ENCODE data around the gene TPRN. TPM values are rescaled to one million over a fixed set of nuclear protein-coding genes. Genes with fewer than 3 reads are reported as not detected.
A peak's percentile ranks its signal among the peaks of the same experiment; 100 is the strongest.

The TPRN gene
- total RNA-seq, 1 donor from 2014 or later, result 3.4 TPM

- Histone ChIP-seq H3K27ac (no peak overlapping the region), H3K4me1 (peaks cover 14% of the 10 kb centered on the region), H3K9me3 (ENCODE audit: low read depth) (no peaks in the 10 kb centered on the region), H3K36me3 (no peaks in the 10 kb centered on the region), H3F3A (ENCODE audit: low read depth) (peaks cover 17% of the 10 kb centered on the region), H3K4me2 (peak overlapping the region; percentile 93), H2AFZ (replicated peaks) (peak overlapping the region; percentile 98), H3K9ac (no peak overlapping the region), H3K4me3 (peak overlapping the region; percentile 52), H4K20me1 (ENCODE audit: low read depth) (peaks cover 54% of the 10 kb centered on the region), H3K79me2 (ENCODE audit: low read depth) (no peaks in the 10 kb centered on the region), H3K27me3 (peaks cover 100% of the 10 kb centered on the region)
- Mint-ChIP-seq H3K27me3 (ENCODE audit: insufficient read depth, low read depth) (peaks cover 36% of the 10 kb centered on the region), H3K36me3 (no peaks in the 10 kb centered on the region), H3K4me3 (peak overlapping the region; percentile 70), H3K27ac (no peak overlapping the region), H3K4me1 (no peaks in the 10 kb centered on the region), H3K9me3 (no peaks in the 10 kb centered on the region)
- no peak for TF ChIP-seq EZH2 (IDR thresholded peaks at IDR 0.05)
- TF ChIP-seq CTCF (IDR thresholded peaks at IDR 0.05), result peak; percentile 9
- peak; percentile 25 for TF ChIP-seq EZH2phosphoT487 (IDR thresholded peaks at IDR 0.05)
- peak; percentile 92 for DNase-seq (ENCODE audit: low spot score)
Observed at GRCh38 chr9:137168904-137169856, 31.4 kb downstream of the TPRN start.

- H3K27me3 Mint-ChIP-seq (ENCODE audit: insufficient read depth, low read depth), result peaks cover 40% of the 10 kb centered on the region
- peak overlapping the region; percentile 98 for H2AFZ ChIP-seq (replicated peaks)
Observed at GRCh38 chr9:137168573-137168903, 32.0 kb downstream of the TPRN start.

GRCh38 chr9:137167747-137168572 is 32.6 kb downstream of the TPRN start:
- H3K9me3 ChIP-seq (ENCODE audit: low read depth), result no peaks in the 10 kb centered on the region
- peak; percentile 73 for DNase-seq (ENCODE audit: low spot score)
- no peak overlapping the region for H3K27ac Mint-ChIP-seq
- no peaks in the 10 kb centered on the region for H3K36me3 ChIP-seq
- H3K79me2 ChIP-seq (ENCODE audit: low read depth), result no peaks in the 10 kb centered on the region
- no peaks in the 10 kb centered on the region for H3K9me3 Mint-ChIP-seq
- no peaks in the 10 kb centered on the region for H3K36me3 Mint-ChIP-seq
- peaks cover 100% of the 10 kb centered on the region for H3K27me3 ChIP-seq
- peaks cover 45% of the 10 kb centered on the region for H3K27me3 Mint-ChIP-seq (ENCODE audit: insufficient read depth, low read depth)
- no peak overlapping the region for H2AFZ ChIP-seq (replicated peaks)
- peaks cover 17% of the 10 kb centered on the region for H3F3A ChIP-seq (ENCODE audit: low read depth)
- peak overlapping the region; percentile 48 for H3K4me3 Mint-ChIP-seq
- peak overlapping the region; percentile 52 for H3K4me3 ChIP-seq
- peak overlapping the region; percentile 93 for H3K4me2 ChIP-seq
- H4K20me1 ChIP-seq (ENCODE audit: low read depth), result peaks cover 61% of the 10 kb centered on the region
- TF ChIP-seq EZH2phosphoT487 (IDR thresholded peaks at IDR 0.05) (no peak), EZH2 (IDR thresholded peaks at IDR 0.05) (peak; percentile 84)
- no peak overlapping the region for H3K27ac ChIP-seq
- H3K4me1 ChIP-seq, result peaks cover 14% of the 10 kb centered on the region
- peaks cover 3% of the 10 kb centered on the region for H3K4me1 Mint-ChIP-seq
- no peak overlapping the region for H3K9ac ChIP-seq

More at GRCh38 chr9:137168573-137168903, 32.0 kb downstream of the TPRN start:
- H3K27ac ChIP-seq, result no peak overlapping the region
- DNase-seq (ENCODE audit: low spot score), result peak; percentile 35
- Mint-ChIP-seq H3K27ac (no peak overlapping the region), H3K36me3 (no peaks in the 10 kb centered on the region), H3K9me3 (no peaks in the 10 kb centered on the region), H3K4me1 (peaks cover under 1% of the 10 kb centered on the region), H3K4me3 (peak overlapping the region; percentile 70)
- peaks cover 57% of the 10 kb centered on the region for H4K20me1 ChIP-seq (ENCODE audit: low read depth)
- no peak overlapping the region for H3K9ac ChIP-seq
- peaks cover 17% of the 10 kb centered on the region for H3F3A ChIP-seq (ENCODE audit: low read depth)
- peak overlapping the region; percentile 93 for H3K4me2 ChIP-seq
- TF ChIP-seq EZH2phosphoT487 (IDR thresholded peaks at IDR 0.05), result peak; percentile 91
- peak; percentile 96 for TF ChIP-seq EZH2 (IDR thresholded peaks at IDR 0.05)
- no peak for TF ChIP-seq CTCF (IDR thresholded peaks at IDR 0.05)
- H3K4me1 ChIP-seq, result peaks cover 14% of the 10 kb centered on the region
- no peaks in the 10 kb centered on the region for H3K9me3 ChIP-seq (ENCODE audit: low read depth)
- peaks cover 100% of the 10 kb centered on the region for H3K27me3 ChIP-seq
- H3K4me3 ChIP-seq, result peak overlapping the region; percentile 52
- H3K36me3 ChIP-seq, result no peaks in the 10 kb centered on the region
- H3K79me2 ChIP-seq (ENCODE audit: low read depth), result no peaks in the 10 kb centered on the region

All from neural progenitor cell (in vitro differentiated cells).